Effector CD4-positive, alpha-beta T cell (primary cell): Measurements from ENCODE around the gene RBBP8.

Experiments used
- DNase-seq: peaks from one replicate; pipeline ENCODE4 v3.0.0-alpha.2; 2020

Gene RBBP8

DNA sequence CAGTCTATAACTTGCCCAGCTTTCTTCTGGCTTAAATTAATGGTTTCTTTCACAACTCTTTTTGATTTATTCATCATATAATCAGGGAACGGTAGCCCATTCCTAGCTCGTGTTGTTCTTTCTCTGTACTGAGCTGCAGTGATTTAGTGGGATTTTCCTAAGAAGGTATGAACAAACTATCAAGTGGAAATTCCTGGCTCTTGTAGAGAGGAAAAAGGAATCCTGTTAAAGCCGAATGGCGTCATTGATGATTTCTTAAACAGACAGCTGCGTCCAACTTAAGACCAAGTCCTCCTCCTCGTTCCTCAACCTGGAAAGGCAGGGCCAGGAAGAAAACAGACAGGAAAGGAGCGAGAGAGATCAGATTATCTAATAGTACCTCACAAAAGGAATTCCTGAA lies 132.9 kb downstream of the RBBP8 start:
- DNase-seq: no peak

DNA sequence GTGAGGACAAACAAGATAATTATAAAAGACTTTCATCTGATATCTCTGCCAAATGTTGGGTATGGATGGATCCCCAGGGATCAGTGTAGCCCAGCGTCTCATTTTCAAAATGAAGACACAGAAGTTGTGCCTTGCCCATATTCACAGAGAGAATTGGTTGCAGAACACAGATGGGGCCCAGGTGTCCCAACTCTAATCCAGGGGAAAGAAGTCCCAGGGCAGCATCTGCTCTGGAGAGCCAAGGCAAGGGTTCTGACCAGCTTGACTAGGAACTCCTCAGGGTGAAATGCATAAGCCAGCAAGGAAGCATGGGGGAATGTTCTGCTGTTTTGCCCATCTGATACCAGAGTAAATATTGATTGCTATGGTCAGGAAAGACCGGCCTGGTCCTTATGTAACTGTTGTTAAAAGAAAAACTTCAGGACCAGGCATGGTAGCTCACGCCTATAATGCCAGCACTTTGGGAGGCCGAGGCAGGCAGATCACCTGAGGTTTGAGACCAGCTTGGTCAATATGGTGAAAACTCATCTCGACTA lies 133.4 kb downstream of the RBBP8 start:
- no peak for DNase-seq

DNA sequence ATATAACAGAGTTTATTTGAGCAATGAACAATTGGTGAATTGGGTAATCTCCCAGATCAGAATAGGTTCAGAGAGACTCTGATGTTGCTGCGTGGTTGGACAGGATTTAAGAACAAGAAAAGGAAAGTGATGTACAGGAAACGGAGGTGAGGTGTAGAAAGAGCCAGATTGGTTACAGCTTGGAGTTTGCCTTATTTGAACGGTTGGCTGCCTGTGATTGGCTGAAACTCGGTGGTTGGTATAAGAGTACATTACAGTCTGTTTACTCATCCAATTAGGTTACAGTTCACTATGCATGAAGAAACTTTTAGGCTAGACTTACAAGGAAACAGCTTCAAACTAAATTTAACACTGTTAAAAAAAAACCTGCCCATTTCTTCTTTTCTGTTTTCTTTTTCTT lies 134.1 kb downstream of the RBBP8 start:
- DNase-seq: no peak

DNA sequence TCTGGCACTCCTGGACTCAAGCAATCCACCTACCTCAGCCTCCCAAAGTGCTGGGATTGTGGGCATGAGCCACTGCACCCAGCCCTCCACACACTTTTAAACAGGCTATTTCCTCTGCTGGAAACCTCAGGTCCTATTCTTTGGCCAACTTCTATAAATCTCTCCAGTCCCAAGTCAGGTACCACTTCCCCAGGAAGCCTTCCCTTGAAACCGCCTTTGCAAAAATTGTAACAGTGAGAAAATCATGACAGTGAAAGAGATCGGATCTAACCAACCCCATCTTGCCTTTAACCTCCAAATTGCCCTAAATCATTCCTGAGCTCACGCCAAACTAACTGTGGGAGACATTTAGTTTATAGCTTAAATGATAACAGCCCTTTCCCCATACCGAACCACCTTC lies 134.9 kb downstream of the RBBP8 start:
- DNase-seq: no peak

DNA sequence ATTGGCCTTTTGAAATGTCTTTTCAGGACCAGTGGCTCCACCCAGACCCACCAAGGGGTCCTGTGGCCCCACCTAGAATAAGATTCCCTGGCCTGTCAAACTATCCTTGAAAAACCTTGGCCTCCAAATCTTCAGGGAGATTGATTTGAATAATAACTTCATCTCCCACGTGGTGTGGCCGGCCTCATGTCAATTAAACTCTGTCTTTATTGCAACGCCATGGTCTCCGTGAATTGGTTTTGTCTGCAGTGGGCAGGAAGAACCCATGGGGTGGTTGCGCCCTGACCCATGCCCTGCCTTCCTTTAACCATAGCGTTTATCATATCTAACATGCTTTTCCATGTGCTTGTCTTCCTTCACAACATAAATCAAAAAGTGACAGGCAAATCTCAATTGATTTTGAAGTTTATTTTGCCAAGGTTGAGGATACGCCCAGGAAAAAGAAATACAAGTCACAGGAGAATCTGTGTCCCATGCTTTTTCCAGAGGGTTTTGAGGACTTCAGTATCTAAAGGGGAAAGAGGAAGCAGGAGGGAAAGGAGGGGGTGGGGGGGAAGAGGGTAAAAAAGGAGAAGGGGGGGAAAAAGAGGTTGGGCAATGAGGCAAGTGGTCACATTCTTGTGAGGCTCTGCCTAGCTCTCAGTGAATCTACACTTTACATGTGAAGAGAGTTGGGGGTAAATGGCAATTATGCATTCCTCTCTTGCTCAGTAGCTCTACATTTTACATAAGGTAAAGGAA lies 135.6 kb downstream of the RBBP8 start:
- DNase-seq: no peak

DNA sequence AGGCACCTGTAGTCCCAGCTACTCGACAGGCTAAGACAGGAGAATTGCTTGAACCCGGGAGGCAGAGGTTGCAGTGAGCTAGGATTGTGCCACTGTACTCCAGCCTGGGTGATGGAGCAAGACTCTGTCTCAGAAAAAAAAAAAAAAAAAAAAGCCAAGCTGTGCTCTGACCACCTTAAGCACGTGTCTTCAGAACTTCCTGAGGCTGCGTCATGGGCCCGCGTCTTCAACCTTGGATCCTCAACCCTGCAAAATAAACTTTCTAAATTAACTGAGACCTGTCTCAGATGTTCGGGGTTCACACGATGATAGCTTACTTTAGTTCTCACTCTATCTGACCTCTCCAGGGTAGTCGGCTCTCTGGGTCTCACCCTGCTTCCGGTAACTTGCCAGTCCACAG lies 136.4 kb downstream of the RBBP8 start:
- peak; percentile 10 for DNase-seq

DNA sequence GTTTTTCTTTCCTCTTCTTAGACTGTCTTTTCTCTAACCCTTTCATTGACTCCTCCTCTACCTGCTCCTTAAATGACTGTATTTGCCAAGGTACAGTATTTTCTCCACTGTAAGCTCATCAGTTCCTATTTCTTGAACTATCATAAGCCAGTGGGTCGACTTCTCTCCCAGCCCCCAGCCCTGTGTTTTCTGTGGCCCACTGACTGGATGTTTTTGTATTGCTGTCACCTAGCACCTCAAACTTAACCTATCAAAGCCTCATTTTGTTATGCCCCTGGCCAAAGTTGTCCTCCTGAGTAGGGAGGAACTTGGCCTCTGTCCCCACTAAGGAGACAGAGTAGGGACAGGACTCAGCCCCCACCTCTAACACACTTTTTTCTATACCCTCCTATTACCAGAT lies 136.8 kb downstream of the RBBP8 start:
- DNase-seq: no peak

DNA sequence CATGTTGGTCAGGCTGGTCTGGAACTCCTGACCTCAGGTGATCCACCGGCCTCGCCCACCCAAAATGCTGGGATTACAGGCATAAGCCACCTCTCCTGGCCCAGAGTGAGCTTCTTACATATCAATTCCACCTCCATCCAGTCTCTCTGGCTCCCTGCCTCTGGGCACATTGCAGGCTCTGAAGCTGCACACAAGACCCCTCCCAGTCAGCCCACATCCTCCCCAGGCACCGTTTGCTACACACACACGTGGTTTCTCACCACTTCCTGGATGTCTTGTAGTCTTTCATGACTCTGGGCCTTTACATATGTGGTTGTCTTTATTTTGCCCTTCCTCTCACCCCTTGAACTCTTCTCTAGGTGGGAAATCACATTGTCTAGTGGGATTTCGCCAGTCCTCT lies 138.2 kb downstream of the RBBP8 start:
- DNase-seq: peak; percentile 73

DNA sequence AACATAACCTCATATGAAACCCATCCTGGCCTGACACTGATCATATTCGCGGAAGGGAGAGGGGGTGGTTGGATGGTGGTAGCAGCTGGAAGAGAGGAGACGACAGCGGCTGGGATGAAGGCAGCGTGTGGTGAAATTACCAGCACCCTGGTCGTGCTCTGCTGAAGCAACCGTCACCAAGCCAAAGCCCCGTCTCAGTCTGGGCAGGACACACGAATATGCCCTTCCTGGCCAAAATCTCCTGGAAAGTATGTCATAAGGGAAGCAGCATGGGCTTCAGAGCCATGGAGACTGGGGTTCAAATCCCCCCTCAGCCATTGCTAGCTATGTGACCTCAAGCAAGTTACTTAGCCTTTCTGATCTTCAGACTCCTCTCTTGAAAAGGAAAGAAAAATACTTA lies 139.0 kb downstream of the RBBP8 start:
- no peak for DNase-seq

DNA sequence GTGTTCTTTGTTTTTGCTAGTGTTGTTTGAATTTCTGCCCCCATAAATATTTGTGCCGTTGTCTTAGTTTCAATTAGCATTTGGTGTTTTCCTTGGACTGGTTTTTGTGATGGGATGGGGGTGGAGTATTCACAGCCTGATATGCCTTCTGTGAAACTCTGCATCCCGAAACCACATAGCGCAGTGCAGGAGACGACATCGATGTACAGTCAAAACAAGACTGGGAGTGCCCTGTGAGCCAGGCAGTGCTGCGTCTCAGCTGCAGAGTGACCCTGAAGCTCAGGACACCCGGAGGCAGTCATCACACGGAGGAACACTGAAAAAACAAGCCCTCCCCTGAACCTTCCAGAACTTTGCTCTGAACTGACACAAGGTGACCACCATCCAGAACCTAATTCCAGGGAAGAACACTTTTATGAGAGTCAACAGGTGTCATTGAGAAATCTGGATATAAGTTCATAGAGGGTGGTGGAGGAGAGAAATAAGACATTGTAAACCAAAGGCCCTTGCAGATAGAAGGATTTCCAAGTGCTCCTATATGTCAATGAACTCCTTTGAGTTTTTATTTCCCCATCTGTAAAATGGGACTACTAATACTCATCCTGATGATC lies 141.0 kb downstream of the RBBP8 start:
- no peak for DNase-seq
